H9 (cell line): Measurements from ENCODE around the gene PRPS2. TPM values are rescaled to one million over a fixed set of nuclear protein-coding genes. Genes with fewer than 3 reads are reported as not detected.

Source experiments
- DNase-seq: peaks from one replicate; pipeline ENCODE4 v3.0.0-alpha.2; 2017
- H2AFZ ChIP-seq: one replicate; pipeline ENCODE4 v1.6.1; 2013; ENCODE audit warnings: mild to moderate bottlenecking, low read length, control low read depth, moderate library complexity
- H2AK5ac ChIP-seq: 2 replicates; pipeline ENCODE4 v1.6.1; 2013; ENCODE audit warnings: low read length, control low read depth, mixed read lengths; ENCODE audit not compliant: insufficient read length
- H2BK120ac ChIP-seq: one replicate; pipeline ENCODE4 v1.6.1; 2013; ENCODE audit warnings: low read depth, mild to moderate bottlenecking, low read length, control low read depth, inconsistent platforms; ENCODE audit not compliant: poor library complexity, severe bottlenecking
- H2BK12ac ChIP-seq: 2 replicates; pipeline ENCODE4 v1.6.1; 2013; ENCODE audit warnings: low read length, control low read depth, mixed read lengths, low read depth; ENCODE audit not compliant: insufficient read length
- H2BK15ac ChIP-seq: 2 replicates; pipeline ENCODE4 v1.6.1; 2013; ENCODE audit warnings: low read depth, low read length, control low read depth
- H2BK20ac ChIP-seq: one replicate; pipeline ENCODE4 v1.6.1; 2013; ENCODE audit warnings: low read depth, mild to moderate bottlenecking, low read length, control low read depth, inconsistent platforms; ENCODE audit not compliant: poor library complexity, severe bottlenecking
- H2BK5ac ChIP-seq: 2 replicates; pipeline ENCODE4 v1.6.1; 2013; ENCODE audit warnings: low read length, control low read depth, mixed read lengths; ENCODE audit not compliant: insufficient read length
- H3K14ac ChIP-seq: 2 replicates; pipeline ENCODE4 v1.6.1; 2013; ENCODE audit warnings: low read length, control low read depth; ENCODE audit not compliant: insufficient read depth
- H3K18ac ChIP-seq: 2 replicates; pipeline ENCODE4 v1.6.1; 2013; ENCODE audit warnings: low read depth, mild to moderate bottlenecking, mixed read lengths, low read length, control low read depth; ENCODE audit not compliant: insufficient read length
- H3K23ac ChIP-seq: 2 replicates; pipeline ENCODE4 v1.6.1; 2013; ENCODE audit warnings: low read length, control low read depth, mixed read lengths, low read depth; ENCODE audit not compliant: insufficient read length
- H3K23me2 ChIP-seq: 2 replicates; pipeline ENCODE4 v1.6.1; 2013; ENCODE audit warnings: low read depth, mild to moderate bottlenecking, mixed read lengths, low read length, control low read depth; ENCODE audit not compliant: insufficient read length, poor library complexity, severe bottlenecking
- H3K27ac ChIP-seq: 2 replicates; pipeline ENCODE4 v1.5.1; 2013; ENCODE audit warnings: low read length, control low read depth, mixed read lengths, low read depth; ENCODE audit not compliant: insufficient read length
- H3K27me3 ChIP-seq: 2 replicates; pipeline ENCODE4 v1.6.1; 2013; ENCODE audit warnings: low read length, control low read depth, inconsistent platforms; ENCODE audit not compliant: insufficient read depth
- H3K4ac ChIP-seq: 2 replicates; pipeline ENCODE4 v1.6.1; 2013; ENCODE audit warnings: low read depth, mild to moderate bottlenecking, control low read depth, inconsistent platforms, low read length, moderate library complexity
- H3K4me1 ChIP-seq: 2 replicates; pipeline ENCODE4 v1.6.1; 2013; ENCODE audit warnings: low read length, control low read depth, inconsistent platforms; ENCODE audit not compliant: insufficient read depth
- H3K4me2 ChIP-seq: 2 replicates; pipeline ENCODE4 v1.6.1; 2013; ENCODE audit warnings: low read length, control low read depth, mixed read lengths; ENCODE audit not compliant: insufficient read length, insufficient read depth
- H3K56ac ChIP-seq: 2 replicates; pipeline ENCODE4 v1.6.1; 2013; ENCODE audit warnings: low read depth, mild to moderate bottlenecking, mixed read lengths, low read length, control low read depth; ENCODE audit not compliant: insufficient read length
- H3K79me1 ChIP-seq: 2 replicates; pipeline ENCODE4 v1.6.1; 2013; ENCODE audit warnings: low read depth, mild to moderate bottlenecking, moderate library complexity, low read length, control low read depth, inconsistent platforms; ENCODE audit not compliant: insufficient read depth, poor library complexity, severe bottlenecking
- H3K79me2 ChIP-seq: 2 replicates; pipeline ENCODE4 v1.6.1; 2013; ENCODE audit warnings: low read length, control low read depth, inconsistent platforms; ENCODE audit not compliant: insufficient read depth
- H3K9ac ChIP-seq: 2 replicates; pipeline ENCODE4 v1.6.1; 2013; ENCODE audit warnings: low read length, control low read depth, mixed read lengths; ENCODE audit not compliant: insufficient read length; ENCODE audit errors: extremely low read depth
- H3K9me3 ChIP-seq: one replicate; pipeline ENCODE4 v1.6.1; 2013; ENCODE audit warnings: low read depth, low read length, inconsistent platforms; ENCODE audit not compliant: control insufficient read depth
- H3T11ph ChIP-seq: one replicate; pipeline ENCODE4 v1.6.1; 2013; ENCODE audit warnings: mild to moderate bottlenecking, low read length, control low read depth, inconsistent platforms
- H4K20me1 ChIP-seq: one replicate; pipeline ENCODE4 v1.6.1; 2013; ENCODE audit not compliant: control insufficient read depth, insufficient read length, insufficient read depth
- H4K5ac ChIP-seq: 2 replicates; pipeline ENCODE4 v1.6.1; 2013; ENCODE audit warnings: low read depth, mild to moderate bottlenecking, mixed read lengths, low read length, control low read depth; ENCODE audit not compliant: insufficient read length
- H4K8ac ChIP-seq: replicated peaks from 2 replicates; pipeline ENCODE4 v1.6.1; 2013; ENCODE audit warnings: low read length, control low read depth, mixed read lengths, low read depth; ENCODE audit not compliant: insufficient read length
- H4K91ac ChIP-seq: 2 replicates; pipeline ENCODE4 v1.6.1; 2013; ENCODE audit warnings: low read depth, mild to moderate bottlenecking, moderate library complexity, mixed read lengths, low read length, control low read depth; ENCODE audit not compliant: insufficient read length
- H3K27ac Mint-ChIP-seq, 3 experiments: 2 replicates in 2 of 3; 3 replicates in 1 of 3; pipeline ENCODE4 v1.8.0; 2020 to 2021; ENCODE audit warnings: mixed read lengths in 3 of 3, mild to moderate bottlenecking in 1 of 3, moderate library complexity in 1 of 3
- H3K27me3 Mint-ChIP-seq: 2 replicates; pipeline ENCODE4 v1.8.0; 2021; ENCODE audit warnings: low read depth, mild to moderate bottlenecking, moderate library complexity, mixed read lengths
- H3K36me3 Mint-ChIP-seq, 3 experiments: 2 replicates in 2 of 3; 3 replicates in 1 of 3; pipeline ENCODE4 v1.8.0; 2020 to 2021; ENCODE audit warnings: low read depth in 3 of 3, mixed read lengths in 3 of 3; ENCODE audit not compliant: insufficient read depth in 1 of 3
- H3K4me1 Mint-ChIP-seq, 2 experiments: 2 replicates each; pipeline ENCODE4 v1.8.0; 2020; ENCODE audit warnings: mixed read lengths in 2 of 2
- H3K4me3 Mint-ChIP-seq, 2 experiments: 2 replicates in 1 of 2; 3 replicates in 1 of 2; pipeline ENCODE4 v1.8.0; 2020 to 2021; ENCODE audit warnings: mild to moderate bottlenecking in 2 of 2, mixed read lengths in 2 of 2, moderate library complexity in 1 of 2
- H3K9me3 Mint-ChIP-seq, 2 experiments: 2 replicates in 1 of 2; 3 replicates in 1 of 2; pipeline ENCODE4 v1.8.0; 2020; ENCODE audit warnings: mild to moderate bottlenecking in 2 of 2, mixed read lengths in 2 of 2, moderate library complexity in 1 of 2
- CTCF ChIP-seq: fragments of 200-600 bp; sonication (generic); conservative IDR thresholded peaks from 3 replicates; pipeline ENCODE4 v1.8.0; 2021; ENCODE audit warnings: antibody characterized with exemption, mild to moderate bottlenecking
- WGBS: extraction: QIAGEN DNeasy Blood & Tissue Kit; methylation state at CpG from one replicate; pipeline ENCODE4 v1.1.7; 2013; ENCODE audit warnings: missing lambda C conversion rate, low lambda C conversion rate, mixed read lengths; ENCODE audit not compliant: insufficient read length; ENCODE audit errors: extremely low coverage; 5-methylcytosine and 5-hydroxymethylcytosine counted together
- total RNA-seq: library from RNA; stranded (reverse); gene quantifications from 2 replicates; pipeline ENCODE4 v1.2.1, GENCODE V29; 2021

Gene PRPS2
- total RNA-seq, 1 experiment from 2014 or later: 28.0 TPM

GRCh38 chrX:12747433-12747832 lies 43.8 kb upstream of the PRPS2 start:
- no peak overlapping the region for H3K4me2 ChIP-seq
- Mint-ChIP-seq H3K36me3 (peaks cover 0 to 2% (median 0%) of the 10 kb centered on the region in 3 experiments; a peak in 1 of 7 replicates), H3K27ac (no peak overlapping the region), H3K27me3 (no peaks in the 10 kb centered on the region), H3K9me3 (peaks cover 68 to 72% of the 10 kb centered on the region in 2 experiments), H3K4me1 (peaks cover 7 to 15% of the 10 kb centered on the region in 2 experiments; a peak in 3 of 4 replicates), H3K4me3 (no peak overlapping the region)
- no peak overlapping the region for H2AK5ac ChIP-seq
- H3K4ac ChIP-seq: no peak overlapping the region
- H3K4me1 ChIP-seq: no peaks in the 10 kb centered on the region
- H4K8ac ChIP-seq: no peak overlapping the region
- H3K27me3 ChIP-seq: no peaks in the 10 kb centered on the region
- no peak overlapping the region for H4K5ac ChIP-seq
- H2BK15ac ChIP-seq: no peak overlapping the region
- H2BK5ac ChIP-seq: no peak overlapping the region
- H3K27ac ChIP-seq: no peak overlapping the region
- no peak overlapping the region for H3K56ac ChIP-seq
- no peak overlapping the region for H3K9ac ChIP-seq
- H3K18ac ChIP-seq: no peak overlapping the region
- H4K20me1 ChIP-seq: no peaks in the 10 kb centered on the region
- no peak overlapping the region for H2BK120ac ChIP-seq
- H2BK20ac ChIP-seq: no peak overlapping the region
- no peak overlapping the region for H3T11ph ChIP-seq
- no CpG with 5 or more reads among the region's 1 CpG for WGBS
- H3K79me1 ChIP-seq: no peaks in the 10 kb centered on the region
- no peak overlapping the region for H2AFZ ChIP-seq
- no peak overlapping the region for H3K23ac ChIP-seq
- no peak overlapping the region for H3K14ac ChIP-seq
- H3K9me3 ChIP-seq: no peaks in the 10 kb centered on the region
- H4K91ac ChIP-seq: no peak overlapping the region
- no peaks in the 10 kb centered on the region for H3K23me2 ChIP-seq
- no peaks in the 10 kb centered on the region for H3K79me2 ChIP-seq
- H2BK12ac ChIP-seq: no peak overlapping the region
- TF ChIP-seq CTCF: no peak
- DNase-seq: no peak
